Naive B cell (primary cell): ENCODE data around the gene ABCB6. TPM values are rescaled to one million over a fixed set of nuclear protein-coding genes. Genes with fewer than 3 reads are reported as not detected.

ENCODE experiments used
- polyA plus RNA-seq, 6 donors: library from polyadenylated mRNA; unstranded; fragments of 300-500 nt; fragmentation: Illumina TruSeq; gene quantifications; one replicate each; pipeline ENCODE4 v1.2.3, GENCODE V29; 2021; ENCODE audit warnings: low read depth in 6 of 6

The ABCB6 gene
- polyA plus RNA-seq, 6 donors from 2014 or later: 2.1 to 6.4 (median 3.2) TPM; not detected in 1

Other genes with a start within 250 kb of the ABCB6 start
- not detected for gene FEV, start 233.8 kb downstream of the ABCB6 start, polyA plus RNA-seq
- not detected for gene CRYBA2, start 225.5 kb downstream of the ABCB6 start, polyA plus RNA-seq
- gene CFAP65, start 177.4 kb downstream of the ABCB6 start, polyA plus RNA-seq: not detected
- not detected for gene IHH, start 158.0 kb downstream of the ABCB6 start, polyA plus RNA-seq
- 10 to 100 TPM; 24.8 to 31.5 (median 27.7) TPM for gene NHEJ1, start 58.1 kb downstream of the ABCB6 start, polyA plus RNA-seq
- under 1 TPM in 2 of 6 donors, not detected in 4; 0.18 to 0.24 TPM for gene SLC23A3, start 48.9 kb downstream of the ABCB6 start, polyA plus RNA-seq
- gene CNPPD1, start 42.0 kb downstream of the ABCB6 start, polyA plus RNA-seq: 100 to 1,000 TPM; 112 to 157 (median 133) TPM
- 100 to 1,000 TPM in 1 of 6 donors, 10 to 100 TPM in 5; 54.7 to 113 (median 62.7) TPM for gene RETREG2, start 40.7 kb downstream of the ABCB6 start, polyA plus RNA-seq
- 10 to 100 TPM; 50.7 to 77.7 (median 57.9) TPM for gene ZFAND2B, start 12.2 kb downstream of the ABCB6 start, polyA plus RNA-seq
- 10 to 100 TPM; 12.6 to 25.4 (median 18.1) TPM for gene ATG9A, start 10.7 kb upstream of the ABCB6 start, polyA plus RNA-seq
- gene ANKZF1, start 10.8 kb upstream of the ABCB6 start, polyA plus RNA-seq: 10 to 100 TPM; 22.4 to 45.5 (median 25.4) TPM
- 1 to 10 TPM in 2 of 6 donors, under 1 TPM in 3, not detected in 1; 0.24 to 1.5 (median 1.00) TPM for gene GLB1L, start 26.5 kb upstream of the ABCB6 start, polyA plus RNA-seq
- 10 to 100 TPM; 14.7 to 28.3 (median 21.9) TPM for gene STK16, start 26.5 kb upstream of the ABCB6 start, polyA plus RNA-seq
- not detected for gene TUBA4B, start 34.3 kb upstream of the ABCB6 start, polyA plus RNA-seq
- gene TUBA4A, start 35.0 kb upstream of the ABCB6 start, polyA plus RNA-seq: 100 to 1,000 TPM; 129 to 165 (median 149) TPM
- 10 to 100 TPM in 1 of 6 donors, 1 to 10 TPM in 5; 1.1 to 12.9 (median 8.8) TPM for gene DNAJB2, start 60.4 kb upstream of the ABCB6 start, polyA plus RNA-seq
- gene PTPRN, start 90.4 kb upstream of the ABCB6 start, polyA plus RNA-seq: under 1 TPM in 4 of 6 donors, not detected in 2; 0.29 to 0.80 (median 0.59) TPM
- gene RESP18, start 113.8 kb upstream of the ABCB6 start, polyA plus RNA-seq: not detected
- 10 to 100 TPM; 49.4 to 78.6 (median 56.3) TPM for gene DNPEP, start 169.0 kb upstream of the ABCB6 start, polyA plus RNA-seq
- not detected for gene DES, start 199.4 kb upstream of the ABCB6 start, polyA plus RNA-seq
- under 1 TPM in 1 of 6 donors, not detected in 5; 0.18 TPM for gene SPEG, start 215.9 kb upstream of the ABCB6 start, polyA plus RNA-seq